NCI-H510A treated with DMSO at 0.1 percent for 48 hours (cell line): ENCODE measurements around the gene IPO5.

Source experiments
- DNase-seq: peaks from one replicate; lab custom pipeline; 2025; lab: John Stamatoyannopoulos, UW

The IPO5 gene

DNA sequence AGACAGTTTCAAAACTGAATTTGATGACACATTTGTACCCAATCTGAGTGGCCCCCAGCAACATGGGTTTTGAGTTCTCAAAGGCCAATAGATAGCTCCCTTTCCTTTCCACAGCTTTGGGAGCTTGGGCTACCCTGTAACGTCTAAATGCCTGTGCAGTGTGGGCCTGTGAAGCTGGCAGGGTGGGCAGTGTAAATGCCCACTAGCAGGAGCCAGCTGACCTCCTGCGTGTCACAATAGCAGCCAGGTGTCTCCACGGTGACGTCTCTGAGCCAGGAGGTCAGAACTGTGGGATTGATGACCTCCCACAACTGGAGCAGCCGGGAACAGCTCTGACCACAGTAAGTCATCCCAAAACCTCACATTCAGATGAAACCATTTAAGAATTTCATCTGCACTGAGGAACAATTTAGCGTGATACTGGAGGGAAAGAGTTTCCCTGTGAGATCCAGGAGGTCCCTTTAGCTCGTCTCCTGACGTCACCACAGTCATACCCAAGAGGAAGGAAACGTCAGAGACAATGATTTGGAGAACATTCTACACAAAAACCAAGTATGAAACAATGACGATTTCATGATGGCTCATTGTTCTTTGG is at the start of gene IPO5:
Gene IPO5, plus strand, starts transcription at position 300 of the 595 bp plus-strand sequence. CDS start 23,022 bp downstream, outside the sequence.
- DNase-seq, result no peak

GRCh38 chr13:97904059-97904458 is 49.4 kb upstream of the IPO5 start:
- DNase-seq, result no peak

DNA sequence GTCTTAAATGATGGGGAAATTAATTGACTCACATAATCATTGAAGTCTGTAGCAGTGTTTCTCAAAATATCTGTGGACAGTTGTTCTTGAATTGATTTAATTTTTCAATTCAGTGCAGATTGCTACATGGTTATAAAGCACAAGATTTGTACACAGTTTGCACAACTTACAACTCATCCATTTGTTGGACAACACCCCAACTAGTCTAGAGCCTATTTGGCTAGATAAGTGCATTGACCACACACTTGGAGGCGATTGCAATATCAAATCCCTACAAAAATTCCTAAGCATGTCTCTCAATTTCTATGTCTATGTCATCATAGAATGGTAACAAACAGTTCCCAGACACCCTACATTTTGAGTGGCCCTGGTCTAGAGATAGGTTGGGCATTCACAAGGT is 48.0 kb upstream of the IPO5 start:
- DNase-seq, result no peak

GRCh38 chr13:97911311-97912138 is 42.0 kb upstream of the IPO5 start:
- DNase-seq, result no peak

DNA sequence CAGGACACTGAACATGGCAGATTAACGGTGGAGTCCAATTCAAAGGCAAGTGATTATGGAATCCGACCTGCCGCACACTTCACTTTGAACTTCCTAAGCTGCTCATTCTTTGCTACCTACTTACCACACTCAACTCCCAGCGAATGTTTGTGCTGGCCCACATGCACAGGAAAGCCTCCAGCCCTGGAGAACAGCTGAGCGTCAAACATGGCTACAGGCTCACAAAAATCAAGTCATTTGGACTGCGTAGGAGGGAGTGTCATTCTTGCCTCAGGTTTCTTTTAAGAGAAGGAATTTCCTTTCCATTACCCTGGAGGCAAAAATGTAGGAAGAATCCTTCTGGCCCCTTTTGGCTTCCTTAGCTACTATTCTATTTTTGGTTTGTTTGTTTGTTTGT is 41.3 kb upstream of the IPO5 start:
- no peak for DNase-seq

DNA sequence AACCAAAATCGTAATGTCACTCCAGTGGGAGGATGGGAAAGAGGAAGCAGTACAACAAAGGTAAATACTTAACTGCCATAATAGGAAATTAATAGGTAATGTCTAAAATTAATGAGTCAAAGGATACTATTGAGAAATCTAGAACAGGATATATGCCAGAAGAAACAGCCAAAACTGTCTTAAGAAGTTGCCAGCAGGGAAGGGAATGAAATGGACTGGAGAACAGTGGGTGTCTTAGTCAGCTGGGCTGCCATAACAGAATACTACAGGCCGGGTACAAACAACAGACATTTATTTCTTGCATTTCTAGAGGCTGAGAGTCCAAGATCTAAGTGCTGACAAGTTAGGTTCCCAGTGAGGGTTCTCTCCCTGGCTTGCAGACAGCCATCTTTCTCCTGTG is 40.3 kb upstream of the IPO5 start:
- DNase-seq, result no peak

DNA sequence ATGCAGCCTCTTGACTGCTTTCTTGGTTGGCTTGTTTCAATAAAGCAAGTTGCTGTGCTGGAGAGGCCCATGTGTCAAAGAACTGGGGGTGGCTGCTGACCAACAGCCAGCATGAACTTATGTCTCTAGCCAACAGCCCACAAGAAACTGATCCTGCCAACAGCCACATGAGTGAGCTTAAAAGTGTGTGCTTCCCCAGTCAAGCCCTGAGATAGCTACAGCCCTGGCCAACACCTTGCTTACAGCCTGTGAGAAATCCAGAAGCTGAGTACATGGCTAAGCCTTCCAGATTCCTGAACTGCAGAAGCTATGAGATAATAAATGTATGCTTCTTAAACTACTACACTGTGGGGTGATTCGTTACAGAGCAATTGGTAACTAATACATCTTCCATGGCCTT is 38.9 kb upstream of the IPO5 start:
- no peak for DNase-seq

DNA sequence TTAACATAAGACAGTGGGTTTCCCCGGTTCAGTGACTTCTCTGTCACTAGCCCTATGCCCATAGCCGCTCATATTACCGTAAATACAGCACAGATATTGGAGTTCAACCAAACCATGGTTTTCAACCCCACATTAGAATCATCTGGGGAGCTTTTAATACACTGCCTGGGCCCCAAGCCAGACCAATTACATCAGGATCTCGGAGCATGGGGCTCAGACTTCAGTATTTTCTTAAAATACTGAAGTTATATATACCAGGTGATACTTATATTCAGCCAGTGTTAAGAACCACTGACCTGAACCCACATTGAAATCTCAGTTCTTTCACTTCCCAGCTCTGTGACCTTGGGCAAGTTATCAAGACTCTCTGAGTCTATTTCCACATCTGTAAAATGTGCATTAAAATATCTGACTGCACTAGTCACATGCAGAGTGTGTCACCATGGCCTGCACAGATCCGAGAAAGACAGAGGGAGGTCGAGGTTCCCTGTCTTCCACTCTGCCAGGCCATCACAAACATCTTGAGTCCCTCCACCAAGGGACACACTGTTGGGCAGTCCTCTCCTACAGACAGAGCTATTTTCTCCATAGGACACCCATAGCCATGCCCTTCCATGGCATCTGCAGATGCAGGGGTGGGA is 32.2 kb upstream of the IPO5 start:
- no peak for DNase-seq

GRCh38 chr13:97928301-97928700 is 25.2 kb upstream of the IPO5 start:
- no peak for DNase-seq

- no peak for DNase-seq
These were observed 21.4 kb upstream of the IPO5 start for GRCh38 chr13:97932036-97932435.

DNA sequence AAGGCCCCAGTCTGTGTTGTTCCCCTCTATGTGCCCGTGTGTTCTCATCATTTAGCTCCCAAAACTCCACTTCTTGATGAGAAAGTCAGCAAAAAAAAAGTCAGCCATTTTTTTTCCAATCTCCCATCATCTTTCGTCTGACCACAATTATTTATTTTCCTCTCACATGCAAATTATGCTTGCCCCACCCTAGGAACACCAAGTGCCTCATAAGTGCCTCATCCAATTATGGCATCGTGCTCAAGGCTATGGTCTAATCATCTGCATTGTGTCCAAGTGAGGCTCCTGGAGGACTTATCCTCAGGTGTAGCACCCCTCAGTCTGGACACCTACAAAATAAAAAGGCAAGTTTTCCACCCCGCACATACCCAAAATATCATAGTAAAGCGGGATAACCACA is 20.8 kb upstream of the IPO5 start:
- no peak for DNase-seq

DNA sequence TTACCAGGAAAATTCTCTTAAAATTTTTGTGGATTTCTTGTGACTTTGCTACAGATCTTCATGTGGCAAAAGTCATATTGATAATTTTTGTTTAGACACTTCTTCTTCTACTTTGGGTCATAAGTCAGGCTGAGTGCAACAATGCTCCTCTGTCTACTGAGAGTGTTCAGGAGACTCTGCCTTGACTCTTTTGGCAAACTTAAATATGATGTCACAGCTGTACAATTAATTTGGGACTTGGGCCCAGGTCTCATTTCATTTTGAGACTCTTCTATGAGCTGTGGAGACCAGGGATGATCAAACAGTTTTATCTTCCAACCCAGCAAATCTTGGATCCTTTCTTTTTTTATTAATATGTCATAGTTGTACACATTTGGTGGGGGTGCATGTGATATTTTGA is 19.7 kb upstream of the IPO5 start:
- no peak for DNase-seq

DNA sequence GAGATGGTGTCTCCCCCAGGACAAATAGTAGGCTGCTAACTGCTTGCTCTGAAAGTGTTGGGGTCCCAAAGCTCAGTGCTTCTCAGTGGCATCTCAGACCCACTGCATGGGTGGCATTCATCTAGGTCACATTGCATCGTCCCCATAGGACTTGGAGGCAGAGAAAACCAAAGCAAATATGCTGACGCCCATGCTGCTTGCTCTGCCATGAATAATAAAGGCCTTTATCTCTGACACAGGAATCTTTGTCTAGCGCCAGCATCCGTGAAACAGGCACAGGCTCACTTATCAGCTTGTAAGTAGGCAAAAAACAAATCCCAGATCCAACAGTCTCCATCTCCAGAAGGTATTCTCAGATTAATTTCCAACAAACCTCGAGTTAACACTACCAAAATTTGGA is 18.9 kb upstream of the IPO5 start:
- DNase-seq, result no peak

GRCh38 chr13:97935071-97935470 is 18.4 kb upstream of the IPO5 start:
- no peak for DNase-seq

DNA sequence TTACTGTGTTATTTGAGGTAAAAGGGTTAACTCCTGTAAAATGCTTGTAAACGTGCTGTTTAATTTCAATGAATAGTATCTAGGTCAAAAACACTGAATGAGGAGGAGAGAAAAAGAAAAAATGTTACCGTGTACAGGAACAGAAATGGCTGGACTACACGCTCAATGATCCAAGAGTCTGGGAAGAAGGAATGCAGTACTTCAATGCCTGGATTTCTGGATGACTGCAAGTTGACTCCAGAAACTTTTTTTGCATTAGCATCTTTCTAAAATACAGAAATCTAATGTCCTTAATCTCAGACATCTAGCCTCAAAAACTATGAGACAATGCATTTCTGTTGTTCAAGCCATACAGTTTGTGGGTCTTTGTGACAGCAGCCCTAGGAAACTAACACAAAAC is 17.4 kb upstream of the IPO5 start:
- DNase-seq, result no peak

- DNase-seq, result no peak
These were observed 14.6 kb upstream of the IPO5 start for GRCh38 chr13:97938706-97939475.

DNA sequence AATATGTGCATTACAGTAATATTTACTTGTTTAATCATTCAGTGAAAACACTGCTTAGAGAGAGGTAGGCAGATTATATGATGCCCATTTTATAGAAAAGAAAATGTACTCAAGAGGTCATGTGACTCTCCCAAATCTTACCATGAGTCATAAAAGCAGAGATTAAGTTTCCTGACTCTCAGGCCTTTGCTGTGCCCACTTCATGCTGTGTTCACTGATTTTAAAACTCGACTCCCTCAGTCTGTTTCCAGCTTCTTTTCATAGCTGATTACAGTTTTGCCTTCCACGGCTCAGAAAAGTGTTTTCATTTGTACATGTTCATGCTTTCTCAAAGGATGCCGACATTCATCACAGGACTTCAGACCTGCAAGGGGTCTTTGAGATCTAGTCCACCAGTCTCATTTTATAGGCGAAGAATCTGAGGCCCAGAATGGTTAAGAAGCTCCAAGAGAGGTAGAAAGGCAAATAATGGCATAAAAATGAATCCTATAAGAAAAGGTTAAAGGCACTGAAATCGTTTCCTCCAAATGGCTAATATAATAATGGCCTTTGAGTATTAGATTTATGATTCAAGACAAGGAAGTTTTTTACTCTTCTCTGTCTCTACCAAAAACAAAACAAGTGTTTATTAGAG is 9.0 kb upstream of the IPO5 start:
- no peak for DNase-seq

DNA sequence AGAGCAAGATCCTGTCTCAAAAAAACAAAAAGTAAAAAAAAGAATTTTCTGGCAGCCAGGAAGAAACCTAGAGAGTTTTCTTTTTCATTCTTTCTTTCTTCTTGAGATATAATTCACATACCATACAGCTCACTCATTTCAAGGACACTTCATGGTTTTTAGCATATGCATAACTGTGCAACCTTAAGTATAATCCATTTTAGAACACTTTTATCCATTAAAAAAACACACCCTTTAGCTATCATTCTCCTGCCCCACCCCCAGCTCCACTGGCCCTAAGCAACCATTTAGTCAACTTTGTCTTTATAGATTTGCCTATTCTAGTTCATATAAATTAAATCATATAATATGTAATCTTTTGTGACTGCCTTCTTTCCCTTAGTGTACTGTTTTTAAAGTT is 8.1 kb upstream of the IPO5 start:
- DNase-seq, result no peak

DNA sequence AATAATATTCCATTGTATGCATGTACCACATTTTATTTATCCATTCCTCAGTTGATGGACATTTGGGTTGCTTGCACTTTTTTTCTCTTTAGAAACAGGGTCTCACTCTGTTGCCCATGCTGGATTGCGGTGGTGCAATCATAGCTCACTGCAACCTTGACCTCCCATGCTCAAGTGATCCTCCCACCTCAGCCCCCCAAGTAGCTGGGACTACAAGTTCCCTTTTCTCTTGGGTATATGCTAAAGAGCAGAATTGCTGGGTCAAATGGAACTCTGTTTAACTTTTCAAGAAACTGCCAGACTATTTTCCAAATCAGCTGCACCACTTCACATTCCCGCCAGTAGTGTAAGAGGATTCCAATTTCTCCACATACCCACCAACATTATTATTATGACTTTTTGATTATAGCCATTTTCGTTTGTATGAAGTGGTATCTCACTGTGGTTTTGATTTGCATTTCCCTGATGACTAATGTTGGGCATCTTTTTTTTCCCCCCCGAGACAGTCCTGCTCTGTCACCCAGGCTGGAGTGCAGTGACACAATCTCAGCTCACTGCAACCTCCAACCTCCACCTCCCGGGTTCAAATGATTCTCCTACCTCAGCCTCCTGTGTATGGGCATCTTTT is 7.6 kb upstream of the IPO5 start:
- DNase-seq, result no peak

DNA sequence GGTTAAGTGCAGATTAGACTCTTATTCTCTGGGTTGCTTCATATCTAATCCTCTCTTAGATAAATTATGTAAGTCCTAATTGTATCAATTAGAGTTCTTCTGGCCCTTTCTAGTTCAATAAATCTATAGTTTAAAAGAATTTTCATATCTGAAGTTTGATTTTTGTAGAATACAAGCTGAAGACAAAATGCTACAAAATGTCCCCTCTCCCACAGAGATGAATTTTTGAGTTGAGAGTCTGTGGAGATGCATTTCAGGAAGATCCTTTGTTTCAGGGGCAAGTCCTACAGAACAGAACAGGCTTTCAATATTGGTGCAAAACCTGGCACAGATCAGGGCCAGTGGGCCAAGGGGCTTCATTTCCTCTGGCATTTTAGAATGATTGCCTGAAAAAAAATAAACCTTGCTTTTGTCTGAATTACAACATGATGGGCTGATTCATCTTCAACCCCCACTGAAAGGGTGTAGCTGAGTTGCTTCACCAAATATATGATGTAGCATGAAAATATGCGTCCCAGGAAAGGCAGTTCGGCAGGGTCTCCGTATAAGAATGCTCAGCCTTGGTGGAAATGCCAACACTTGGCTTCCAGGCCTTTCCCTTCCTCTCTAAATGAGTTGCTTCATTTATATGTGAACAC is 6.4 kb upstream of the IPO5 start:
- no peak for DNase-seq

DNA sequence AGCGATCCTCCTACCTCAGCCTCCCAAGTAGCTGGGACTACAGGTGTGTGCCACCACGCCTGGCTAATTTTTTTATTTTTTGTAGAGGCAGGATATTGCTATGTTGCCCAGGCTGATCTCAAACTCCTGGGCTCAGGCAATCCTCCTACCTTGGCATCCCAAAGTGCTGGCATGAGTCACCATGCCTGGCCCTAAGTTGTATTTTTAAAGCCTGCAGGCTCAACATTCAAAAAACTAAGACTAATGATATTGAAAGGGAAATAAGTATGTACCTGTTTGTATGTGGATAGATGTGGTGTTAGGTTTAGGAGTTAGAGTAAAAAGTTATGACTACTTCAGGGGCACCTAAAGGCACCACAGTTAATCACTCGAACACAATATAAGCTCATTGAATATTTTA is 5.4 kb upstream of the IPO5 start:
- DNase-seq, result no peak
